Progenitor cell of endocrine pancreas (in vitro differentiated cells): ENCODE measurements around the gene CFTR. TPM values are rescaled to one million over a fixed set of nuclear protein-coding genes. Genes with fewer than 3 reads are reported as not detected.

Experiments used
- DNase-seq: peaks from one replicate; pipeline ENCODE4 v3.0.0; 2021; ENCODE audit warnings: low spot score; ENCODE audit not compliant: unreplicated experiment
- H3K27ac Mint-ChIP-seq: 2 replicates; pipeline ENCODE4 v1.8.0; 2021; ENCODE audit warnings: mild to moderate bottlenecking, moderate library complexity, mixed read lengths
- H3K27me3 Mint-ChIP-seq: 2 replicates; pipeline ENCODE4 v1.8.0; 2021; ENCODE audit warnings: mixed read lengths
- H3K36me3 Mint-ChIP-seq: 2 replicates; pipeline ENCODE4 v1.8.0; 2022; ENCODE audit warnings: mixed read lengths; ENCODE audit not compliant: insufficient read depth
- H3K4me1 Mint-ChIP-seq: 2 replicates; pipeline ENCODE4 v1.8.0; 2021; ENCODE audit warnings: low read depth, mixed read lengths
- H3K4me3 Mint-ChIP-seq: 2 replicates; pipeline ENCODE4 v1.8.0; 2021; ENCODE audit warnings: low read depth, mild to moderate bottlenecking, moderate library complexity, mixed read lengths
- H3K9me3 Mint-ChIP-seq: 2 replicates; pipeline ENCODE4 v1.8.0; 2021; ENCODE audit warnings: low read depth, mixed read lengths
- CTCF ChIP-seq: fragments of 200-600 bp; sonication (generic); IDR thresholded peaks from one replicate; pipeline ENCODE4 v1.5.0; 2021; ENCODE audit warnings: antibody characterized with exemption, mild to moderate bottlenecking; ENCODE audit not compliant: unreplicated experiment
- total RNA-seq: library from RNA; stranded (reverse); gene quantifications from 2 replicates; pipeline ENCODE4 v1.2.1, GENCODE V29; 2021

CFTR gene
- total RNA-seq, 1 donor from 2014 or later: 6.6 TPM

DNA sequence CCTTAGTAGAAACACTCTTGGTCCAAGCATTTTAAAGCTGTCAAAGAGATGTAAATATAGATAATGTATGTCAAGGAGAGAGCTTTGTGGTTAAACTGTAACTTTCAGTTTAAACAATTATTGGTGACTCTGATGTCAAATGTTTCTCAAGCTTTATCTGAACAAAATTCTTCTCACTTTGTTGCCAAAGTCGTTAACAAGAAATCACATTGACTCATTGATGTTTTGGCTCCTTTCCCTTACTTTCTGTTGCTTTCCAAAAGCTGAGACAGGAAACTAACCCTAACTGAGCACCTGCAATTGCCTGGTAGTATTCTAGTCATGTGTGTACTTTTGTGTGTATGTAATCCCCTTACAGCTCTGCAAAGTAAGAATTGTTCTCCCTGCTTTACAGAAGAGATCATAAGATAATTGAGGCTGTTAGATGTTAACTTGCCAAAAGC, 108.5 kb downstream of the CFTR start:
- H3K36me3 Mint-ChIP-seq: peaks cover 4% of the 10 kb centered on the region

DNA sequence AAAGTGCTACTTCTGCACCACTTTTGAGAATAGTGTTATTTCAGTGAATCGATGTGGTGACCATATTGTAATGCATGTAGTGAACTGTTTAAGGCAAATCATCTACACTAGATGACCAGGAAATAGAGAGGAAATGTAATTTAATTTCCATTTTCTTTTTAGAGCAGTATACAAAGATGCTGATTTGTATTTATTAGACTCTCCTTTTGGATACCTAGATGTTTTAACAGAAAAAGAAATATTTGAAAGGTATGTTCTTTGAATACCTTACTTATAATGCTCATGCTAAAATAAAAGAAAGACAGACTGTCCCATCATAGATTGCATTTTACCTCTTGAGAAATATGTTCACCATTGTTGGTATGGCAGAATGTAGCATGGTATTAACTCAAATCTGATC, 110.4 kb downstream of the CFTR start:
- Mint-ChIP-seq H3K36me3 (no peaks in the 10 kb centered on the region), H3K27me3 (no peaks in the 10 kb centered on the region), H3K9me3 (no peaks in the 10 kb centered on the region), H3K27ac (no peak overlapping the region), H3K4me3 (no peak overlapping the region), H3K4me1 (peaks cover 12% of the 10 kb centered on the region)
- DNase-seq: no peak
- no peak for TF ChIP-seq CTCF

More for the DNA sequence above, 108.5 kb downstream of the CFTR start:
- Mint-ChIP-seq H3K4me1 (peaks cover 12% of the 10 kb centered on the region), H3K4me3 (no peak overlapping the region), H3K9me3 (peaks cover 13% of the 10 kb centered on the region), H3K27me3 (no peaks in the 10 kb centered on the region), H3K27ac (no peak overlapping the region)
- no peak for DNase-seq
- TF ChIP-seq CTCF: no peak

DNA sequence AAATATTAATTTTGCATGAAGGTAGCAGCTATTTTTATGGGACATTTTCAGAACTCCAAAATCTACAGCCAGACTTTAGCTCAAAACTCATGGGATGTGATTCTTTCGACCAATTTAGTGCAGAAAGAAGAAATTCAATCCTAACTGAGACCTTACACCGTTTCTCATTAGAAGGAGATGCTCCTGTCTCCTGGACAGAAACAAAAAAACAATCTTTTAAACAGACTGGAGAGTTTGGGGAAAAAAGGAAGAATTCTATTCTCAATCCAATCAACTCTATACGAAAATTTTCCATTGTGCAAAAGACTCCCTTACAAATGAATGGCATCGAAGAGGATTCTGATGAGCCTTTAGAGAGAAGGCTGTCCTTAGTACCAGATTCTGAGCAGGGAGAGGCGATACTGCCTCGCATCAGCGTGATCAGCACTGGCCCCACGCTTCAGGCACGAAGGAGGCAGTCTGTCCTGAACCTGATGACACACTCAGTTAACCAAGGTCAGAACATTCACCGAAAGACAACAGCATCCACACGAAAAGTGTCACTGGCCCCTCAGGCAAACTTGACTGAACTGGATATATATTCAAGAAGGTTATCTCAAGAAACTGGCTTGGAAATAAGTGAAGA, 112.3 kb downstream of the CFTR start:
- H3K4me3 Mint-ChIP-seq: no peak overlapping the region
- DNase-seq: no peak
- peaks cover 6% of the 10 kb centered on the region for H3K9me3 Mint-ChIP-seq
- H3K36me3 Mint-ChIP-seq: no peaks in the 10 kb centered on the region
- H3K4me1 Mint-ChIP-seq: peaks cover 10% of the 10 kb centered on the region
- no peak overlapping the region for H3K27ac Mint-ChIP-seq
- H3K27me3 Mint-ChIP-seq: no peaks in the 10 kb centered on the region
- no peak for TF ChIP-seq CTCF

DNA sequence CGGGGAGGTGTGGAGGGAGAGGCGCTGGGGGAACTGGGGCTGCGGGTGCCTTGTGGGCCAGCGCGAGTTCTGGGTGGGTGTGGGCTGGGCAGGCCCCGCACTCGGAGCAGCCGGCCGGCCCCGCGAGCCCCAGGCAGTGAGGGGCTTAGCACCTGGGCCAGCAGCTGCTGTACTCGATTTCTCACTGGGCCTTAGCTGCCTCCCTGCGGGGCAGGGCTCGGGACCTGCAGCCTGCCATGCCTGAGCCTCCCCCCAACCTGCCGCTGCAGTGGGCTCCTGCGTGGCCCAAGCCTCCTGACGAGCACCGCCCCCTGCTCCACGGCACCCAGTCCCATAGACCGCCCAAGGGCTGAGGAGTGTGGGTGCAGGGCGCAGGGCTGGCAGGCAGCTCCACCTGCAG, 116.3 kb downstream of the CFTR start:
- Mint-ChIP-seq H3K36me3 (no peaks in the 10 kb centered on the region), H3K4me3 (no peak overlapping the region), H3K9me3 (peaks cover 6% of the 10 kb centered on the region), H3K27ac (no peak overlapping the region), H3K27me3 (no peaks in the 10 kb centered on the region), H3K4me1 (no peaks in the 10 kb centered on the region)
- no peak for TF ChIP-seq CTCF
- no peak for DNase-seq

GRCh38 chr7:117597755-117598154, 117.9 kb downstream of the CFTR start:
- no peak overlapping the region for H3K27ac Mint-ChIP-seq
- no peaks in the 10 kb centered on the region for H3K36me3 Mint-ChIP-seq
- no peaks in the 10 kb centered on the region for H3K27me3 Mint-ChIP-seq
- no peak overlapping the region for H3K4me3 Mint-ChIP-seq
- TF ChIP-seq CTCF: no peak
- H3K4me1 Mint-ChIP-seq: no peaks in the 10 kb centered on the region
- no peak for DNase-seq
- peaks cover 6% of the 10 kb centered on the region for H3K9me3 Mint-ChIP-seq
